Right atrium auricular region (tissue), 2 donors: ENCODE results near the gene IRF3. TPM values are rescaled to one million over a fixed set of nuclear protein-coding genes. Genes with fewer than 3 reads are reported as not detected.

Experiments used
- DNase-seq: peaks from one replicate; pipeline ENCODE4 v3.0.0-alpha.2; 2019; ENCODE audit warnings: low spot score
- H3K27ac ChIP-seq, 2 donors: fragments of 200-600 bp; sonication (generic); 1 replicate in 1 of 2; 2 replicates in 1 of 2; pipeline ENCODE4 v1.5.1; 2016 to 2019
- H3K27me3 ChIP-seq, 2 donors: fragments of 200-600 bp; sonication (generic); one replicate each; pipeline versions ENCODE4 v1.5.1 to v1.6.0; 2017 to 2019
- H3K36me3 ChIP-seq: fragments of 200-600 bp; sonication (generic); one replicate; pipeline ENCODE4 v1.5.1; 2016
- H3K4me1 ChIP-seq, 2 donors: fragments of 200-600 bp; sonication (generic); one replicate each; pipeline versions ENCODE4 v1.5.1 to v1.6.0; 2017 to 2019
- H3K4me3 ChIP-seq, 2 donors: fragments of 200-600 bp; sonication (generic); 1 replicate in 1 of 2; 2 replicates in 1 of 2; pipeline ENCODE4 v1.5.1; 2017 to 2019; ENCODE audit warnings: mild to moderate bottlenecking in 1 of 2, moderate library complexity in 1 of 2
- H3K9me3 ChIP-seq, 2 donors: fragments of 200-600 bp; sonication (generic); one replicate each; pipeline ENCODE4 v1.5.1; 2019
- microRNA-seq, 2 donors: library from miRNA; unstranded; fragments of <30 nt; microRNA quantifications; one replicate each; pipeline ENCODE4, GENCODE V29; 2016 to 2017; ENCODE audit warnings: borderline number of aligned reads in 2 of 2, borderline replicate concordance in 1 of 2
- total RNA-seq, 2 donors: library from RNA; depleted of rRNA; stranded (reverse); fragments of >200 nt; gene quantifications; one replicate each; pipeline ENCODE4 v1.1.0, GENCODE V29; 2016
- TF ChIP-seq, protein P1 (sequence below), 2 donors: fragments of 200-600 bp; sonication (generic); IDR thresholded peaks; one replicate each; pipeline ENCODE4 v1.5.1; 2019; ENCODE audit warnings: antibody characterized with exemption in 2 of 2

Gene IRF3
- total RNA-seq, 2 donors from 2014 or later: 33.2 to 34.0 TPM

DNA sequence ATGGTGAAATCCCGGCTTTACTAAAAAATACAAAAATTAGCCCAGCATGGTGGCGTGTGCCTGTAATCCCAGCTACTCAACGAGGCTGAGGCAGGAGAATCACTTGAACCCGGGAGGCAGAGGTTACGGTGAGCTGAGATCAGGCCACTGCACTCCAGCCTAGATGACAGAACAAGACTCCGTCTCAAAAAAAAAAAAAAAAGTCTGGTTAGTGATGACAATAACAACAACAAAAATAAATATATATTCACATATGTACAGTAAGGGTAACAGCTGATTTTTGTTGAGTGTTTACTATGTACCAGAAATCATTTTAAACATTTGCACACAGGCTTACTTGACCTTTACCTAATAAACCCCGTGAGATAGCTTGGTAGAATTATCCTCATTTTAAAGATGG lies 48.7 kb downstream of the IRF3 start:
- Histone ChIP-seq H3K9me3 (no peaks in the 10 kb centered on the region), H3K27me3 (no peaks in the 10 kb centered on the region), H3K36me3 (peaks cover 51% of the 10 kb centered on the region), H3K4me3 (no peak overlapping the region), H3K4me1 (peaks cover 0 to 16% of the 10 kb centered on the region in 2 donors), H3K27ac (no peak overlapping the region)
- no peak for DNase-seq
- TF ChIP-seq, protein P1, sequence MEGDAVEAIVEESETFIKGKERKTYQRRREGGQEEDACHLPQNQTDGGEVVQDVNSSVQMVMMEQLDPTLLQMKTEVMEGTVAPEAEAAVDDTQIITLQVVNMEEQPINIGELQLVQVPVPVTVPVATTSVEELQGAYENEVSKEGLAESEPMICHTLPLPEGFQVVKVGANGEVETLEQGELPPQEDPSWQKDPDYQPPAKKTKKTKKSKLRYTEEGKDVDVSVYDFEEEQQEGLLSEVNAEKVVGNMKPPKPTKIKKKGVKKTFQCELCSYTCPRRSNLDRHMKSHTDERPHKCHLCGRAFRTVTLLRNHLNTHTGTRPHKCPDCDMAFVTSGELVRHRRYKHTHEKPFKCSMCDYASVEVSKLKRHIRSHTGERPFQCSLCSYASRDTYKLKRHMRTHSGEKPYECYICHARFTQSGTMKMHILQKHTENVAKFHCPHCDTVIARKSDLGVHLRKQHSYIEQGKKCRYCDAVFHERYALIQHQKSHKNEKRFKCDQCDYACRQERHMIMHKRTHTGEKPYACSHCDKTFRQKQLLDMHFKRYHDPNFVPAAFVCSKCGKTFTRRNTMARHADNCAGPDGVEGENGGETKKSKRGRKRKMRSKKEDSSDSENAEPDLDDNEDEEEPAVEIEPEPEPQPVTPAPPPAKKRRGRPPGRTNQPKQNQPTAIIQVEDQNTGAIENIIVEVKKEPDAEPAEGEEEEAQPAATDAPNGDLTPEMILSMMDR (IDR thresholded peaks at IDR 0.05): no peak

DNA sequence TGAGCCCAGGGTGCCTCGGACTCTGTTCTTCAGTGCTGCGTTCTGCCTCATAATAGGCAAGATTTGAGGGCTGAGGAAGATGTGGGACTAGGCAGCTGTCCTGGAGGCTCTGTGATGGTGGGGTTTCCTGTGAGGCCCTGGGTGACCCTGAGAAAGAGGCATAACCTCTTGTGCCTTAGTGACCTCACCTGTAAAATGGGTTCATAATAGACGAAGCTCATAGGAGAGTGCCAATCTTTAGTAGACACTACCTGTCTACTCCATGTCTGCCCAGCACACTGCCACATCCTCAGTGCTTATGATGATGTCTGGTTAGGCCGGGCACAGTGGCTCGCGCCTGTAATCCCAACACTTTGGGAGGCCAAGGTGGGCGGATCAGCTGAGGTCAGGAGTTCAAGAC lies 49.1 kb downstream of the IRF3 start:
- Histone ChIP-seq H3K4me3 (no peak overlapping the region), H3K36me3 (peaks cover 47% of the 10 kb centered on the region), H3K27me3 (no peaks in the 10 kb centered on the region), H3K4me1 (peaks cover 0 to 17% of the 10 kb centered on the region in 2 donors), H3K9me3 (no peaks in the 10 kb centered on the region), H3K27ac (no peak overlapping the region)
- TF ChIP-seq, protein P1 (IDR thresholded peaks at IDR 0.05): no peak
- no peak for DNase-seq

DNA sequence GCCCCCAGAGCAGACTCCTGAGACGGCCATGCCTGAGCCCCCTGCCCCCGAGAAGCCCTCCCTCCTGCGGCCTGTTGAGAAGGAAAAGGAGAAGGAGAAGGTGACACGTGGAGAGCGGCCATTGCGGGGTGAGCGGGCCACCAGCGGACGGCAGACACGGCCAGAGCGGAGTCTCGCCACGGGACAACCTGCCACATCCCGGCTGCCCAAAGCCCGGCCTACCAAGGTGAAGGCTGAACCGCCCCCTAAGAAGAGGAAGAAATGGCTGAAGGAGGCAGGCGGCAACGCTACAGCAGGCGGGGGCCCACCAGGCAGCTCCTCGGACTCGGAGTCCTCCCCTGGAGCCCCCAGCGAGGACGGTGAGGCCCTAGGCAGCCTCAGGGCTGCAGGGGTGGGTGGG lies 49.8 kb downstream of the IRF3 start:
- no peaks in the 10 kb centered on the region for H3K27me3 ChIP-seq
- DNase-seq: no peak
- H3K36me3 ChIP-seq: peaks cover 44% of the 10 kb centered on the region
- H3K4me3 ChIP-seq: no peak overlapping the region
- TF ChIP-seq, protein P1 (IDR thresholded peaks at IDR 0.05): no peak
- H3K27ac ChIP-seq: no peak overlapping the region
- H3K9me3 ChIP-seq: no peaks in the 10 kb centered on the region
- peaks cover 0 to 17% of the 10 kb centered on the region in 2 donors for H3K4me1 ChIP-seq

DNA sequence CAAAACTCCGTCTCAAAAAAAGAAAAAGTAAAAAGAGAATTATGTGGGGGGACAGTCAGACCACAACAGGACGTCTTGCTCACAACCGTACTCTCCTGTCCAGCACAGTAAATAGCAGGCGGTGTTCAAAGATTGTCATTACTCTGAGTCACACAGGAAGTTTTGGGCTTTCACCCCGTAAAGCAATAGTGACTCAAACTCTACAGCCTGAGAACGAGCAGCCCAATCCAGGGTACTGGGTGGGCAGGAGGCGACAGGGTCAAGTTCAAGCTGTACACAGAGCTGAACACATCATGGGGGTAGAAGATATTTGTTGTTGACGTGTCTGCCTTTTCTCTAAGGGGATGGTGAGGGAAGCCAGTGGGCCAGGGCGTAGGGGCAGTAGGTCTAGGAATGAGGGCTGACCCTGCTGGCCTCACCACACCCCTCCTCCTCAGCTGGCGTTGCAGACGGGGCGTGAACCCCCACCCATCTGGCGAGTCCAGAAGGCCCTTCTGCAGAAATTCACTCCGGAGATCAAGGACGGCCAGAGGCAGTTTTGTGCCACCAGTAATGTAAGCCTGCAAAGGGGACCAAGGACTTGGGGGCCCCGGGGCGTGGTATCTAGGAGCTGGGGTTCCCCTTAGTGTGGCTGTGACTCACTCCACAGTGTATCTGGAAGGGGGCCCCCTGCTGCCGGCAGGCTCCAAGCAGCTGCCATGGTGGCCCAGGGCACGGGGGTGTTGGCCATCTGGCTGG lies 51.4 kb downstream of the IRF3 start:
- no peak overlapping the region for H3K4me3 ChIP-seq
- peaks cover 40% of the 10 kb centered on the region for H3K36me3 ChIP-seq
- no peak for DNase-seq
- no peaks in the 10 kb centered on the region for H3K9me3 ChIP-seq
- no peak overlapping the region for H3K27ac ChIP-seq
- H3K4me1 ChIP-seq: peaks cover 0 to 17% of the 10 kb centered on the region in 2 donors
- TF ChIP-seq, protein P1 (IDR thresholded peaks at IDR 0.05): no peak
- no peaks in the 10 kb centered on the region for H3K27me3 ChIP-seq

DNA sequence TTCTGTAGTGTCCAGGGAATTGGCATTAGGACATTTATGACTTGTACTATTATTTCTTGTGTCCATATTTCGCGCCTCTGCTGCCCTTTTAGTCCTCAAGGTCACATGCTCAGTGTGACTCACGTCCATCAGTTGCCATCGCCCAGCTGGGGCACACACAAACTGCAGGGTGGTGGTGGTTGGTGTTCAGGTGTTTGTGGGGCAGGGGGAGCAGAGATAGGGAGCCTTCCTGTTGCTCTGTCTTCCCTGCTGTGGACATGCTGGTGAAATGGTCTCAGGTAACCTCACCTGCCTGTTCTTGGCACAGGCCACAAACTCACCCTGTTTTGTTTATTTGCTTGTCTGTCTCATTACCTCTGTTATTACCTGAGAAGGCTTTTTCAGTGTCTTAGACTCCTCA lies 52.3 kb downstream of the IRF3 start:
- no peak overlapping the region for H3K4me3 ChIP-seq
- TF ChIP-seq, protein P1 (IDR thresholded peaks at IDR 0.05): no peak
- H3K36me3 ChIP-seq: peaks cover 40% of the 10 kb centered on the region
- no peaks in the 10 kb centered on the region for H3K27me3 ChIP-seq
- peaks cover 0 to 17% of the 10 kb centered on the region in 2 donors for H3K4me1 ChIP-seq
- no peak overlapping the region for H3K27ac ChIP-seq
- H3K9me3 ChIP-seq: no peaks in the 10 kb centered on the region
- no peak for DNase-seq

Small RNAs within 50 kb of the gene (microRNA-seq; reads per million reads assigned to microRNA genes)
- 0.71 reads per million in 2 donors for gene MIR5088

Other genes starting within 250 kb of the IRF3 start
- gene PTH2, start 242.4 kb downstream of the IRF3 start, total RNA-seq: not detected
- gene GFY, start 240.5 kb downstream of the IRF3 start, total RNA-seq: not detected
- under 1 TPM; 0.59 to 0.67 TPM for gene SLC17A7, start 224.3 kb downstream of the IRF3 start, total RNA-seq
- 10 to 100 TPM; 55.8 to 61.5 TPM for gene PIH1D1, start 214.0 kb downstream of the IRF3 start, total RNA-seq
- 10 to 100 TPM in 1 of 2 donors, 1 to 10 TPM in 1; 9.5 to 18.5 TPM for gene ALDH16A1, start 212.6 kb downstream of the IRF3 start, total RNA-seq
- gene FLT3LG, start 191.6 kb downstream of the IRF3 start, total RNA-seq: 1 to 10 TPM; 1.1 to 2.6 TPM
- gene RPL13A, start 178.2 kb downstream of the IRF3 start, total RNA-seq: 1,000 to 10,000 TPM in 1 of 2 donors, 100 to 1,000 TPM in 1; 765 to 1,868 TPM
- gene RPS11, start 169.4 kb downstream of the IRF3 start, total RNA-seq: 1,000 to 10,000 TPM; 1,048 to 2,648 TPM
- 100 to 1,000 TPM in 1 of 2 donors, 10 to 100 TPM in 1; 98.2 to 123 TPM for gene FCGRT, start 153.2 kb downstream of the IRF3 start, total RNA-seq
- 10 to 100 TPM; 15.8 to 17.2 TPM for gene RCN3, start 137.9 kb downstream of the IRF3 start, total RNA-seq
- 10 to 100 TPM; 39.0 to 62.3 TPM for gene NOSIP, start 85.3 kb downstream of the IRF3 start, total RNA-seq
- 1 to 10 TPM in 1 of 2 donors, under 1 TPM in 1; 0.63 to 2.3 TPM for gene PRRG2, start 84.5 kb downstream of the IRF3 start, total RNA-seq
- gene PRR12, start 74.7 kb downstream of the IRF3 start, total RNA-seq: 10 to 100 TPM in 1 of 2 donors, 1 to 10 TPM in 1; 6.6 to 13.3 TPM
- 10 to 100 TPM; 60.9 to 83.5 TPM for gene RRAS, start 25.7 kb downstream of the IRF3 start, total RNA-seq
- gene SCAF1, start 23.6 kb downstream of the IRF3 start, total RNA-seq: 10 to 100 TPM; 14.3 to 22.3 TPM
- 1 to 10 TPM; 5.7 to 6.5 TPM for gene BCL2L12, start 76 bp upstream of the IRF3 start, total RNA-seq
- 100 to 1,000 TPM; 187 to 192 TPM for gene PRMT1, start 11.4 kb upstream of the IRF3 start, total RNA-seq
- under 1 TPM in 1 of 2 donors, not detected in 1; 0.43 TPM for gene ADM5, start 23.7 kb upstream of the IRF3 start, total RNA-seq
- 1 to 10 TPM; 1.2 to 2.8 TPM for gene CPT1C, start 25.3 kb upstream of the IRF3 start, total RNA-seq
- gene TSKS, start 97.4 kb upstream of the IRF3 start, total RNA-seq: under 1 TPM; 0.28 to 0.96 TPM
- 10 to 100 TPM; 72.5 to 97.3 TPM for gene AP2A1, start 101.1 kb upstream of the IRF3 start, total RNA-seq
- gene FUZ, start 147.4 kb upstream of the IRF3 start, total RNA-seq: 10 to 100 TPM; 18.5 to 22.5 TPM
- gene MED25, start 152.4 kb upstream of the IRF3 start, total RNA-seq: 10 to 100 TPM; 31.1 to 54.0 TPM
- gene PTOV1, start 185.3 kb upstream of the IRF3 start, total RNA-seq: 10 to 100 TPM; 64.6 to 81.0 TPM
- 10 to 100 TPM; 29.2 to 32.5 TPM for gene PNKP, start 201.7 kb upstream of the IRF3 start, total RNA-seq
- 10 to 100 TPM; 20.6 to 25.8 TPM for gene AKT1S1, start 211.5 kb upstream of the IRF3 start, total RNA-seq
- gene TBC1D17, start 211.8 kb upstream of the IRF3 start, total RNA-seq: 10 to 100 TPM; 20.4 to 27.5 TPM
- under 1 TPM in 1 of 2 donors, not detected in 1; 0.43 TPM for gene IL4I1, start 231.0 kb upstream of the IRF3 start, total RNA-seq